Forelimb muscle (tissue), 1 donor: ENCODE data around the gene ACTL7A. TPM values are rescaled to one million over a fixed set of nuclear protein-coding genes. Genes with fewer than 3 reads are reported as not detected.

Experiments
- DNase-seq: peaks from one replicate; pipeline ENCODE4 v3.0.0-alpha.2; 2013; ENCODE audit warnings: low read depth
- polyA plus RNA-seq: library from polyadenylated mRNA; unstranded; fragments of 120-200 nt; gene quantifications from one replicate; pipeline ENCODE4 v1.2.1, GENCODE V29; 2013; ENCODE audit not compliant: insufficient read length

Gene ACTL7A
- polyA plus RNA-seq, 1 donor, result not detected

DNA sequence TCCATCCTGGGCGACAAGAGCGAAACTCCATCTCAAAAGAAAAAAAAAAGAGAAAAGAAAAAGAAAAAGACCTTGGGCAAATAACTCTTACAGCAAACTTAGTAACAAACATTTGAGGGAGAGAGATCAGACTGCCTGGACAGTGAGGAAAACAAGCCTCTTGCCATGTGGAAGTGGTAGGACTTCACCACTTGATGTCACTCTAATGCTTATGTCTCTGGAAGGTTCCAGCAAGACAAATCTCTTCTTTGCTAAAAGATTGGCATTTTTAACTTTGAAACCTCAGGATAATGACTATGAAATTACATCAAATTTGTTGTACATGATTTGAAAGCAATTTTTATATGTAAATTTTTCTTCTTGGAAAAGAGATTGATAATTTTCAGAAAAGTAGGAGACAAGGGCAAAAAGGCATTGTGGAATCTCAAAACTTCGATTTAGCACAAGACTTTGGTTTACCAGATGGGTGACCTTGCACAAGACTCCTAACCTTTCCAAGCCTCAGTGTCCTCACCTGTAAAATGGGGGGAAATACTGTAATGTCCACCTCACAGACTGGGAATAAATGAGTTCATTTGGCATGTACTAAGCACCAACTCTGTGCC lies 11.7 kb upstream of the ACTL7A start:
- DNase-seq, result no peak

DNA sequence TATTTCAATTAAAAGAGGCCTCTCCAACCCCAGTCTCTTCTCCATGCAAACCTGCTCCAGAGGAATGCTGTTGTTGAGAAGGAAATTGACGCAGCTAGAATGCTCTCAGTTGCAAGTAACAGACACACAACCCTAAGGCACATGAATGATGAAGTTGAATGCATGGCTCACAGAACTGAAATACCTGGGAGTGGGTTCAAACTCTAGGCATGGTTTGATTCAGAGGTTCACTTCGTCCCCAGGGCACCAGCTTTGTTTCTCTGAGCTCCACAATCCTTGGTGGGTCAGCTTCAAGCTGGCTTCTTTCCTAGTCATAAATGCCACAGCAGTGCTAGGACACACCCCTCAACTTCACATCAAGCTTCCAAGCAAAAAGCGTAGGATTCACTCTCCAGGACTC lies 10.9 kb upstream of the ACTL7A start:
- no peak for DNase-seq

DNA sequence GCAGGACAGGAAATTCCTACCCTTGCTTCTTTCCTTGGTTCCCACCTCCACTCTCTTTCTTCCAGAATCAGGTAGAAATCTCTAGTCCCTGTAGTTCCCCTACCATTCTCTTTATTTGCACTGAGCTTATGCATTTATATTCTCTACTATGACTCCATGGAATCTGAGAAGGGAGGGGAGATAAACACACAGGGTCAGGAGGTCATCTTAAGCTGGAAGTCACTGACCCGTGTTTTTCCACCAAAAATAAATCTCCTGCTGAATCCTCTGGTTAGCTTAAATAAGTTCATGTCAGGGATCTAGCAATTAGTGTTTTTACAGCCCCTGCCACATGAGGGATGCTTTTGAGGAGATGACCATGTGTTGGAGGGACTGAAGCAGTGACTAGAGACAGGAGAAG lies 10.0 kb upstream of the ACTL7A start:
- DNase-seq, result no peak

DNA sequence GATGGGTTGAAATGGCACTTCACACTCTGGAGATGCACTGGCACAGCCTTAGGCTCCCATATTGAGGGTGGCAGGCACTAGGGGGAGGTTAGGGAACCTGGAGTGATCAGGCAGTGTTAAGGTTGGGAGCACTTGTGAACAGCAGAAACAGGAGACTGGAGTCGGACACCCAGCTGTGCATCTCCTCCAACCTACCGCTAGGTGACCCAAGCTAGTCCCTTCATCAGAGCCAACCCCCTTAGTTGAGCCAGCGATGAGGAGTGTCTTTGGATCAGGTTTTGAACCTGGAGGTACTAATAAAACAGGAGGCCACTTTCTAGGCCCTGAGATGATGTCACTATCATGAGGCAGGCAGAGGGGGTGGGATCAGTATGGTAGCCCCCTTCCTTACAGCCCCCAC lies 8.0 kb upstream of the ACTL7A start:
- DNase-seq, result no peak

DNA sequence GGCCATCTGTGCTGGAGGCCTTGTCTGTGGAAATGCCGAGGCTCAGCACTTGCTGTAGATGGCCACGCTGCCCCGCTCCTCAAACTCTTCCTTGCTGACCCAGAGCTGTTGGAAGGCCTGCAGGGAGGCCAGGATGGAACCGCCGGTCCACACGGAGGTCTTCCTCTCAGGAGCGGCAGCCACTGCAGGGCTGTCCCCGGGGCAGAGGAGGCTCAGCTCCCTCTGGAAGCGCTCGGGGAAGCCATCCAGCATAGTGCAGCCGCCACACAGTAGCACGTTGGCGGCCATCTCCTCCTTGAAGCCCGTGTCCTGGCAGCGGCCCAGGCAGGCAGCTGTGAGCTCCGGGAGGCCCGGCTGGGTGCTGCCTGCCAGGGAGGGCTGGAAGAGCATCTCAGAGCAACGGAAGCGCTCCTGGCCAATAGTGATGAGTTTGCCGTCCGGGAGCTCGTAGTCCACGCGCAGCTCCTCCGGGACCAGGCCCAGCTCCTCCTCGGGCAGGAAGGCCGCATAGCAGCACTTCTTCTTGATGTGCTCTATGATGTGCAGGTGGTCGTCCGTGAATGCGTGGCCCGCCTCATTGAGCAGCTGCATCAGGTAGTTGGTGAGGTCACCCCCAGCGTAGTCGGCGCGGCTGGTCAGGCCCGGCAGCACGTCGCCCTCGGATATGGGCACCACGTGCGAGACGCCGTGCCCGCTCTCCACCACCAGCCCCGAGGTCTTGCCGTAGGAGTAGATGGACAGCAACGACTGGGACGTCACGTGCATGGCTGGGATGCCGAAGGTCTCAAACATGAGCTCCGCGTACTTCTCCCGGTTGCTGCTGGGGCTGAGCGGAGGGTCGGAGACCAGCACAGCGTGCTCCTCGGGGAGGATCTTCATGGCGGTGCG lies 7.2 kb upstream of the ACTL7A start:
- no peak for DNase-seq

DNA sequence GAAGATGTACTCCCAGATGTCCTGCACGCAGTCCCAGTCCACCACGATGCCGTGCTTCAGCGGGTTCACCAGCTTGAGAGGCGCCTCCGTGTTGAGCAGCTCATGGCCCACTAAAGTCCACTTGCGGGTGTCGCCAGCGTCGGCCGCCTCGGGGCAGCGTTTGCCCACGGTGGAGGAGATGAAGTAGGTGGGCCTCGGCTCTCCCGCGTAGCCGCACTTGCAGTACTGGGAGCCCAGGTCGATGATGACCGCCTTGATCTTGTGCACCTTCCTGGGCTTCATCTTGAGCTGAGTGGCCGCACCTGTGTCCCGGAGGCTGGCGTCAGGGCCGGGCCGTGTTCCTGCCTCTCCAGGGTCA lies 6.6 kb upstream of the ACTL7A start:
- DNase-seq, result no peak

DNA sequence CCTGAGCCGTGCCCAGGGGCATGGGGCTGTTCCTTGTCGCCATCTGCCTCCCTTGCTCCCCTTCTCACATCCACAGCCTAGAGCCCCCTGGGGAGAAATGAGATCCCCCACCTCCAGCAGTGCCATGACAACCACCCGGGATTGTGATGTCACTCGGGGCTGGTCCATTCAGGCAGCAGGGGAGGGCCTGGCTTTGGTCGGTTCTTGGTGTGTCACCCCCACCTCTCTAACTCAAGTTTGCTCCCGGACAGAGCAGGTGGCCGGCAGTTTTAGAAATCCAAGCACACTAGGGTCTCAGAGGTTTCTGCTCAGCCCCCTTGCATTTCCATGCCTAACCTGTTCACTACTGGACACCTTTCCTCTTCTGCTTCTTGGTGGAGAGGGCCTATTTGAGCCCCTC lies 6.2 kb upstream of the ACTL7A start, which contains the start of gene ACTL7B:
ACTL7B (minus strand) TSS at position 99 of the 400 bp plus-strand sequence; CDS start at position 43, 56 bp downstream.
- no peak for DNase-seq

DNA sequence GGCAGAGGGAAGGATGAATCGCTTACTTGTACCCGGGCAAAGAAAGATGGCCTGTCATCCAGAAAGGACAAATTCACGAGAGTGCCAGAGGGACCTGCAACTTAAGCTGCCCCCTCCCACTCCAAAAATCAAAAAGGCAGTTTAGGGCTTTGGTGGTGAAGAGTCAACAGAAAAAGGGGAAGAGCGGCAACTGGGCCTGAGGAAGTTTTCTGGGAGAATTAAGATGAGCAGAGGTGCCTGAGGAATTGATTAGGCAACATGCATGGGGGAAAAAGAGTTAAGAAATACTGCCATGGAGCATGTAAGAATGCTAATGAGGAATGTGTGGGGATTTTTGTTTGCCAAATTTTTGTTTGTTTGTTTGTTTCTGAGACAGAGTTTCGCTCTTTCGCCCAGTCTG lies 4.5 kb upstream of the ACTL7A start:
- DNase-seq, result no peak

DNA sequence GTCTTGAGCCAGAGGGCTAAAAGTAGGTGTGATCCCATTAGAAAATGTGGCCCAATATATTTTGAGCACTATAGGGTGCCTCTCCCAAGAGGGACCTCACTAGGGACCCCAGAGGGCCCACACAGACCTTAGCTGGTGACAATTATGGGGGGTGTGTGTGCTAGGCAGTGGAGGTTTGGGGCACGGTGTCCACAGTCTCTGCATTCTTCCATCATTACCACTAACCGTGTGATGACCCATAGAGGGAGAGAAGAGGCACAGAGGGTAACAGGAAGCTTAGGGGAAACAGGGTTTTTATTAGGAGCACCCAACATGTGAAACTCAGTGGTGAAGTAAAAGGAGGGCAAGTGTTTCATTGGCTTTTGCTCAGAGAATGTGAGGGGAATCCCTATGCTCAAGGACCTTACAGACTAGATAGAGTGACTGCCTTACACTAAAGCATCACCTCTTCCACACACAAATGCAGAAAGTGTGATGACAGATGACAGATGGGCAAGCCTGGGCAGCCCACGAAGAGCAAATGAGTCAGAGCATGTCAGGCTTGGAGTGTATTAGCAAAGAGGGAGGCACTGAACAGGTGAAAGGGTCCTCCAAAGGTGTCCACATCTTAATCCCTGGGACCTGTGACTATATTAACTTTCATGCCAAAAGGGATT lies 2.5 kb upstream of the ACTL7A start:
- DNase-seq, result no peak

DNA sequence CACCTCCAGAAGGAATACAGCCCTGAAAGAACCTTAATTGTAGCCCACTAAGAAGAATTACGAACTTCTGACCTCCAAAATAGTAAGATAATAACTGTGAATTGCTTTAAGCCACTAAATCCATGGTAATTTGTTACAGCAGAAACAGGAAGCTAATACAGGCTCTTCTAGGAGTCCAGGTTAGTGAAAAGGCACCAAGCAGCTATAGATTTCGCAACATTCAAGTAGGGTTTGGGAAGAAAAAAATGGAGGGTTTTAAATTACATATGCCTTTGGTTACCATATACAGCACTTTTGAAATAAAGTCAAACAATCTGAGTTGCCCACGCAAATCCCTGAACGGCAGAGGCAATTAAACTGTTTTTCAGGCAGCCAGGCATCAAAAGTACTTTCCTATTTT lies 1.7 kb upstream of the ACTL7A start:
- DNase-seq, result no peak

DNA sequence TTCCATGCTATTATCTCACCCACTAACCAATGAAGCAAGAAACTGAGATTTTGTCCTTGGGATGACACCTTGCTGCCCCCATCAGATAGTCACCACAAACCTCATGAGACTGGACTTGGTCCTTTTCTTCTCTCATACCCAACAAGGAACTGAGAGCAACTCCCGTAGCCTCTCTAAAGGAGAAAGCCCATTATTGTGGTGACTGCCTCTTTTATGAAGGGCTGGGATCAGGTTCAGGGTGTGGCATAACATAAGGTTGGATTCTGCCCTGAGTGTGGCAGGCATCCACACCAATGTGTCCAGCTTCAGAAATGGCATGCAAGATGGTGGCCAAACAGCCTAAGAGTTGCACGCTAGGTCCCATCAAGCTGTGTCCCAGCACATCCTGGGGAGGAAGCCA lies 1.3 kb upstream of the ACTL7A start:
- DNase-seq, result no peak

DNA sequence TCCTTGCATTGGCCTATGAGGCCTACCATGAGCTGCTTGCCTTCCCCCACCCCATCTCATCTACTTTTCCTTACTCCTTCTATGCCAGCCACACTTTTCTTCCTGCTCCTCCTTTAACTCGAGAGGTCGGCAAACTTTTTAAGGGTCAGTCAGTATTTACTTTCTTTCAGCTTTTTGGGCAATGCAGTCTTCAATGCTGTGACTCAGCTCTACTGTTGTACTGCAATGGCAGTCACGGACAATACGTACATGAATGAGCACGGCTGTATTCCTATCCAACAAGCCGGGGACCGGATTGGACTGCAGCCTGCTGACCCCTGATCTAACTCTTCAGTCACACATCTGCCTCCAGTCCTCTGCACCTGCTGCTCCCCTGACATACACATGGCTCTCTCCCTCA lies 602 bp upstream of the ACTL7A start:
- DNase-seq, result no peak

DNA sequence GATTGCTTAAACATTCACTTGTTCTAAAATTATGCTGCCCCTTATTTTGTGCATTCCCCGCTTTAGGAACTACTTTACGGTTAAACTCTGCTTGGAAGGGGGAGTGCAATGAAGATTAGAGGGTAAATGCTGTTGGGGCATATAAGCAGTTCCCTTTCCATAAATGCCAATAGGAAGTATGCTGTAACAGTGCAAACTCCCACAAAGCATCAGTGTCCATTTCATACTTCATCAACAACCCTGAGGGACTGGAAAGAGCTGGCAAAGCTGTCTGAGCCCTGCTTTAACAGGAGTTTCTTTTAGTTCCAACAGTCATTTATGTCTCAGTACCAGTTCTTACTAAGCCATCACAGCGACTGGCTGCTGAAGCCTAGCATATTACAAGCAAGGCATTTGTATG lies 1.8 kb downstream of the ACTL7A start:
- no peak for DNase-seq

DNA sequence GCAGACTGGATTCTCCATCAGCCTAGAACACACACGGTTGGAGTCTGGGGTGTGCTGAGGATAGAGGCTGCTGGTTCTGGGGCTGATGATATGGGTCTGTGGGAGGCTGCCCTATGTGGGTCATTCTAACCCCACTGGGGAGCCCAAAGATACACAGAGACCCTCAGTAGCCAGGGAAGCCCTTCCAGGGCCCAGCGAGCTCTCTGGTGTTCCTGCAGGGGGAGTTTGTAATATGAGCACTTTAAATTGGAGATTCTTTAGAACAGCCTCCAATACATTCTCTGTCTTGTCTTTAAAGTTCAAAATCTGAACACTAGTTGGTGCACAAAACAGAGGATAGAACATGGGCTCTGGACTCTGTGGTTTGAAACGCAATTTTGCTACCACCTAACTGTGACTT lies 2.4 kb downstream of the ACTL7A start:
- no peak for DNase-seq

DNA sequence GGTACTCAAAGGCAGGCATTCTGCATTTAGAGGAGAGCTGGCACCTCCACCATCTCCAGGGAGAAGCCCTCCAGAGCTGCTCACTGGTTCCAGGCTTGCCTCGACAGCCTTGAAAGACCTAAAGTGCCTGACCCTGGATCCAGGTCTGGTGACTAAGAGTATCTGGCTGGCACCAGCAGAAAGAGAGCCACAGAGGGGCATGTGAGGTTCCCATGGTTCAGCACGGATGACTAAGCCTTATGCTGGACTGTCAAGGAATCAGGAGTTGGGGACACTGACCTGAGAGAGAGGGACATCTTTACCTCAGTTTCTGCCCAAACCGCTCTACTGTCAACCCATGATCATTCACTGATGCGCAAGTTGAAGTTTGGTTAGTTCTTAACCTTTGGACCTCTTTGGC lies 3.0 kb downstream of the ACTL7A start:
- no peak for DNase-seq

DNA sequence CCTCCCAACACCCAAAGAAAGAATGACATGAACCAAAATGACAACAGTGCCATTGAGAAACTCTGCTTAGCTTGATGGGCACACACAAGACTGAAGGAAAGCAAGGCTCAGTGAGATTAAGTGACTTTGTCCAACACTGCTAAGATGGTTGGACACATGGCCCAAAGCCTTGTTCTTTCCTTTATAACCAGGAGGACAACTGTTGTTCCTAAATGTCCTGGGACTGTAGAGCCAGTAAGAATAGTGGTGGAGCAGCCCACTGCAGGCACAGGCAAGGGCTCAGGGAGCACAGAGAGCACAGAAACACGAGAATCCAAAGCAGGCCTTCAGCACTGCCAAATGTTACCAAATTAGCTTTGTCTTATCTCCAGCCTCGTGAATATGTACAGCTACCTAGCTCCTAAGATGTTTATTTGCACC lies 3.9 kb downstream of the ACTL7A start:
- no peak for DNase-seq

DNA sequence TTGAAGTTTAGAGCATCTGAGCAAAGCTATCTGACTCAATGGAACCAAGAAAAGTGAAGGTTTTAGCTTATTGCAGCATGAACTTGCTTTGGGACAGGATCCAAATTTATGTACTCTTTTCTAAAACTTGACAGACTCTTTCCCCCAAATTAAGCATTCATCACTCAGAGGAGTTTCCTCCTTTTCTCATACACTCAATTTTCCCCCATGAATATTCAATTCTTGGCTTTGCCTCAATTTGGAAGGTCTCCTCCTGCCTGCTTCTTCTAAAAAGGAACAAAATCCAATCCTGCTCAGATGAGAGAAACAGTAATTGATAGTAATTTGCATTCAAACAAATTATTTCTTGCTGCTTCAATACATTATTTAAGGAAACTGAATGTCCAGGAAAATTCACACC lies 5.0 kb downstream of the ACTL7A start:
- no peak for DNase-seq

DNA sequence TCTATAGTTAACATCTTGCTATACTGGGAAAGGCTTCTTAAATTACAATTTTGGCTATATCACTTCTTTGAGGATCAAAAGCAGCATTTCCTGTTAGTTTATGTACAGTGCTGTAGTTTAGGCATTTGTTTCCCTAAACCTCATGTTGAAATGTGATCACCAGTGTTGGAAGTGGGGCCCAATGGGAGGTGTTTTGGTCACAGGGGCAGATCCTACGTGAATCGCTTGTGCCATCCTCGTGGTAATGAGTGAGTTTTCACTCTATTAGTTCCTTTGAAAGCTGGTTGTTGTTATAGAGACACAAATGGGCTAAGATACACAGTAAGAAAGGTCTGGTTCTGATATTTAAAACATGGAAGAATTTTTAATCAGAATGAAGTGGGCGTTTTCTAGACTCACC lies 5.8 kb downstream of the ACTL7A start:
- DNase-seq, result no peak

DNA sequence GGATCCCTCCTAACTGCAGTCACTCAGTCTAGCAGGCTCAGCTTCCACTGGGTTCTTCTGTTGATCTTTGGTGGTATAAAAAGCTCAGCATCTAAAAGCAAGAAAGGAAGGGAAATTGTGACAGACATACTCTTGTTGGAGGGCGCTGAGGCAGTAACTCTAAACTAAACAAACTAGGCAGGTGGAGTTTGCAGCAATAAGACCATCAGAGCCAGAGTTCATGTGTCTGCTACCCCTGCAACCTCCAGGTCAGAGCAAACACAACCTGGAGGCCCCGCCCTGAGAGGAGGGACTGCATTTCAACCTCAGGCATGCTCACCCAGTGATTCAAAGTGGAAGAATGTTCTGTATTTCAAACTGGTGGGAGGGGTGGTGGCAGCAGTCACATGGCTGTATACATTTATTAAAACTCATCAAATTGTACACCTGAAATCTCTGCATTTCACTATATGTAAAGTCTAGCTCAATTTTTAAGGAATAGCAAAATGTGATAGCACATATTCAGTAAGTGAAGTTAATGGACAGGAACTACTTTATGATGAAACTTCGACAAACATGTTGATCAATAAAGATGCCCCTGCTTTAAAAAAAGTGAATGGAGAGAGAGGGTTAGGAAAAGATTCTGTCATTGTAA lies 7.1 kb downstream of the ACTL7A start:
- DNase-seq, result no peak

DNA sequence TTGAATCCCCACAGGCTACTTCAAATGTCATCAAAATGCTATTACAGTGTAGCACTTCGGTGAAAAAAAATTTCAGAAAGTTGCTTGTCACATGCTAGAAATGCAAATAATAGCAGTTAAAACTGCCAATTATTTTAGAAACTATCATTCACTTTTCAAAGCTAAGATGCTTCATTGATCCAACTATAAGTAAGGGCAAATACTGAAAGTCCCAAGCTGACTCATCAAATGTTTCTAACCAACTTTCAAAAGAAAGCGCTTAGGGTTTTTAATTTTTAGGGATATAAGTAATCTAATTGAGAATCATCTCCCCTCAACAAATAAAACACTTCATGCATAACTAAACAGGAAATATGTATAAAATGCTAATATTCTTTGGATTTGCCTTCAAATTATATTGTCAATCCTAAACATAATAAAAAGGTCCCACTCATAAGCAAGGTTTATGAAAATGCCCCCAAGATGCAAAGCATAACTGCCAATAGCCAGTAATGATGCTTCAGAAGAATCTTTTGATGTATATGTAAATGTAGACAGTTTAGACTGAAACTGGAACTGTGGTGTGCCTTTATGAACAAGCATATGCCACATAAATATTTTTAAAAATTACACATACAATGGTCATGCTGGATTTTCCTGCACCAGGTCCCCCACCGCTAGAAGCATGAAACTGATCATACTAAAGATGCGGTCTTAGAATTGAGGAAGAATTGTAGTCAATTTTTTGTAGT lies 12.2 kb downstream of the ACTL7A start:
- no peak for DNase-seq

DNA sequence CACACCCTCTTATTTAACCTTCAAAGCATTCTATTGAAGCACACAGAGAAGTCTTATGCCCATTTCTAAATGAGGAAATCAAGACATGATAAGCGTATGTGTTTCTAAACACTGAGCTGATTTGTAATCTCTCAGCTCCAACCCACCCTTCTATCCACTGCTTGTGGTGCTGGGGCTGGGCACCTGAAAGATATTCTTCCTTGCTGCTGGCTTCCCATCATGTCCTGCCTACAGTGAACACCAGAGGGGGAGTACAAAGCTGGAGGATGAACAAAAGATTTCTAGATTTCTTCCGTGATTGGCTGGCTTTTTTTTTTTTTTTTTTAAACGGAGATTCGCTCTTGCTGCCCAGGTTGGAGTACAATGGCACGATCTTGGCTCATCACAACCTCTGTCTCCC lies 14.4 kb downstream of the ACTL7A start:
- no peak for DNase-seq

DNA sequence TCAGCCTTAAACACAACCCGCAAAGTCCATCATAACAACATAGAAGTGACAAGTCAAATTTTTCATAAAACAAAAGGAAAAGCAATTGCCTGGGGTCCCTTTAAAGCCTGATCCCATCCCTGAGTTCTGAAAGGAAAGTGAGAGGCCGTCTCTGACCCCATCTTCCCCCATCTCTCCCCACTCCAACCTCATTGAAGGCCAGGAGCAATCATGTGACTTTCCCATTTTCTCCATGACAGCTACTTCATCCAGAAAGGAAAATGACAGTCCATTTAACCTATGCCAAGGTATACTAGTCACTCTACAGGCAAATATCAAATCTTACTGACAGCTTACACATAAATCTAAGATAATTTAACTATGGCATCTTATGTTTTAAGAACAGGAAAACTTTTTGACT lies 15.5 kb downstream of the ACTL7A start:
- DNase-seq, result no peak
